ENCODE data around the gene EGLN3.

- TF ChIP-seq CTCF (conservative IDR thresholded peaks at IDR 0.05) (no peak), ZFX (IDR thresholded peaks at IDR 0.05) (no peak)
These were observed 41.3 kb downstream of the EGLN3 start for GRCh38 chr14:33909380-33910084.

Measured in C4-2B (cell line).